Measurements from ENCODE around the gene TSC1. TPM values are rescaled to one million over a fixed set of nuclear protein-coding genes. Genes with fewer than 3 reads are reported as not detected.

TSC1 gene
- total RNA-seq, 2 experiments from 2014 or later: 20.7 to 23.2 TPM

DNA sequence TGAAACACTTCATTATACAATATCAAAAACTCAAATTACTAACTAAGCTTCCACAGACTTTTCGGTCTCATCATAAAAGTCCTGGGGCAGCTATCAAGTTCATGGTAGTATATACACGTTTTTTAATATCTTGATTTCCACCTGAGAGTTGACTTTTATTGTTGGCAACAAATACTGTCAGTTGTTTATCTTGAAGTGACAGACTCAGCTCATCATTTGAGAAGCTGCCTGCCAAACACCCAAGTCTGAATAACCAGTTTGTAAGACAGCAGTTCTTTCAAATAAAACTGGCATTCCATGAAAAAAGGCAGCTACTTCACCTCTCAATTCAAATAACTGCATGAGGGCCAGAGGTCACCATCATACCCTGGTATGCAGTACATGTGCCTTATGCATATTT is 35.1 kb downstream of the TSC1 start:
- no peaks in the 10 kb centered on the region for H3K9me3 Mint-ChIP-seq
- no peak overlapping the region for H3K27ac Mint-ChIP-seq
- no peak for ATAC-seq
- peaks cover 15% of the 10 kb centered on the region for H3K36me3 Mint-ChIP-seq (ENCODE audit: low read depth)
- no peak overlapping the region for H3K4me3 Mint-ChIP-seq
- ChIA-PET POLR2A (interaction anchor here (1.8 kb wide), 1 partner anchor 29 kb away, joined by 5 read pairs; no protein-coding TSS in a partner anchor), CTCF (interaction anchor here (0.8 to 2.4 kb wide), 5 partner anchors 8 to 64 kb away, joined by 3 to 7 read pairs (median 3); no protein-coding TSS in a partner anchor)
- TF ChIP-seq, protein P1, sequence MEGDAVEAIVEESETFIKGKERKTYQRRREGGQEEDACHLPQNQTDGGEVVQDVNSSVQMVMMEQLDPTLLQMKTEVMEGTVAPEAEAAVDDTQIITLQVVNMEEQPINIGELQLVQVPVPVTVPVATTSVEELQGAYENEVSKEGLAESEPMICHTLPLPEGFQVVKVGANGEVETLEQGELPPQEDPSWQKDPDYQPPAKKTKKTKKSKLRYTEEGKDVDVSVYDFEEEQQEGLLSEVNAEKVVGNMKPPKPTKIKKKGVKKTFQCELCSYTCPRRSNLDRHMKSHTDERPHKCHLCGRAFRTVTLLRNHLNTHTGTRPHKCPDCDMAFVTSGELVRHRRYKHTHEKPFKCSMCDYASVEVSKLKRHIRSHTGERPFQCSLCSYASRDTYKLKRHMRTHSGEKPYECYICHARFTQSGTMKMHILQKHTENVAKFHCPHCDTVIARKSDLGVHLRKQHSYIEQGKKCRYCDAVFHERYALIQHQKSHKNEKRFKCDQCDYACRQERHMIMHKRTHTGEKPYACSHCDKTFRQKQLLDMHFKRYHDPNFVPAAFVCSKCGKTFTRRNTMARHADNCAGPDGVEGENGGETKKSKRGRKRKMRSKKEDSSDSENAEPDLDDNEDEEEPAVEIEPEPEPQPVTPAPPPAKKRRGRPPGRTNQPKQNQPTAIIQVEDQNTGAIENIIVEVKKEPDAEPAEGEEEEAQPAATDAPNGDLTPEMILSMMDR (IDR thresholded peaks at IDR 0.05): no peak
- peaks cover 11% of the 10 kb centered on the region for H3K4me1 Mint-ChIP-seq (ENCODE audit: low read depth)
- H3K27me3 Mint-ChIP-seq: no peaks in the 10 kb centered on the region
- no peak for DNase-seq
- intact Hi-C loops (cut with micrococcal nuclease): no loop called here

DNA sequence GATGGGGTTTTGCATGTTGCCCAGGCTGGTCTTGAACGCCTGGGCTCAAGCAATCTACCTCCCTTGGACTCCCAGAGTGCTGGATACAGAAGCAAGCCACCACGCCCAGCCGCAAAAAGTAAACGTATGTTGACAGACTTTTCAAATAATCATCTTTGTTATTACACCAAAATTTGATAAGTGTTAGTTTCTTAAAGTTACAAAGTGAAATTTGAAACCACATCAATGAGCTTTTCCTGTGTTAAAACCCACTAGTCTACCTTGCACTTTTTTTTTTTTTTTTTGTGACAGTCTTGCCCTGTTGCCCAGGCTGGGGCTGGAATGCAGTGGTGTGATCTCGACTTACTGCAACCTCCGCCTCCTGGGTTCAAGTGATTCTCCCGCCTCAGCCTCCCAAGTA is 35.8 kb downstream of the TSC1 start:
- H3K4me3 Mint-ChIP-seq: no peak overlapping the region
- H3K36me3 Mint-ChIP-seq (ENCODE audit: low read depth): peaks cover 15% of the 10 kb centered on the region

DNA sequence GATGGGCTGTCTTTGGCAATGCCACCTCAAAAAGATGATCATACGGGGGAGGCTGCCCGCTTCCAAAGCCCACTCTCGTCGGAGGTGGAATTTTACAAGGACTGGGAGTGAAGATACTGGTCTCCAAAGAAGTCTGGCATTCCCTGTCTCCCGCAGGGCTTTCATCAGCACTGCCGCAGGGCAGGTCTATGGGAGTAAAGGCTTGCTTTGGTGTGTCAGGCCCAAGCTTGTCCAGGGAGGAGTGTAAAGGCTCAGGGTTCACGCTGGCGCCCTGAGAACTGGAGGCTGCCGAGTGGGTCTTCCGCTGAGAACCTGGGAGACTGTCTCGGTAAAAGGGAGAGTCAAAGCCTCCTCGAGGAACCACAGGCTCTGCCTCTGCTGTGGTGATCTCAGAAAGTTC is 38.7 kb downstream of the TSC1 start:
- TF ChIP-seq, protein P1 (IDR thresholded peaks at IDR 0.05): no peak
- DNase-seq (no peak), ATAC-seq (no peak)
- intact Hi-C loops (cut with micrococcal nuclease): no loop called here
- ChIA-PET CTCF (interaction anchor here (1.1 to 1.5 kb wide), 2 partner anchors 9 to 58 kb away, joined by 3 read pairs; no protein-coding TSS in a partner anchor), POLR2A (no interaction called here)
- H3K9me3 Mint-ChIP-seq: no peaks in the 10 kb centered on the region
- peaks cover 21% of the 10 kb centered on the region for H3K4me1 Mint-ChIP-seq (ENCODE audit: low read depth)
- H3K27me3 Mint-ChIP-seq: no peaks in the 10 kb centered on the region
- H3K36me3 Mint-ChIP-seq (ENCODE audit: low read depth): peaks cover 12% of the 10 kb centered on the region
- H3K4me3 Mint-ChIP-seq: no peak overlapping the region
- H3K27ac Mint-ChIP-seq: no peak overlapping the region

More for the DNA sequence above, 35.8 kb downstream of the TSC1 start:
- intact Hi-C loops (cut with micrococcal nuclease): no loop called here
- TF ChIP-seq, protein P1 (IDR thresholded peaks at IDR 0.05): no peak
- ChIA-PET POLR2A (interaction anchor here (1.8 kb wide), 1 partner anchor 28 kb away, joined by 5 read pairs; no protein-coding TSS in a partner anchor), CTCF (interaction anchor here (1.0 to 1.1 kb wide), 3 partner anchors 9 to 65 kb away, joined by 3 to 4 read pairs (median 3); no protein-coding TSS in a partner anchor)
- H3K27me3 Mint-ChIP-seq: no peaks in the 10 kb centered on the region
- H3K9me3 Mint-ChIP-seq: no peaks in the 10 kb centered on the region
- H3K4me1 Mint-ChIP-seq (ENCODE audit: low read depth): peaks cover 11% of the 10 kb centered on the region
- ATAC-seq: peak; percentile 20
- no peak for DNase-seq
- no peak overlapping the region for H3K27ac Mint-ChIP-seq

DNA sequence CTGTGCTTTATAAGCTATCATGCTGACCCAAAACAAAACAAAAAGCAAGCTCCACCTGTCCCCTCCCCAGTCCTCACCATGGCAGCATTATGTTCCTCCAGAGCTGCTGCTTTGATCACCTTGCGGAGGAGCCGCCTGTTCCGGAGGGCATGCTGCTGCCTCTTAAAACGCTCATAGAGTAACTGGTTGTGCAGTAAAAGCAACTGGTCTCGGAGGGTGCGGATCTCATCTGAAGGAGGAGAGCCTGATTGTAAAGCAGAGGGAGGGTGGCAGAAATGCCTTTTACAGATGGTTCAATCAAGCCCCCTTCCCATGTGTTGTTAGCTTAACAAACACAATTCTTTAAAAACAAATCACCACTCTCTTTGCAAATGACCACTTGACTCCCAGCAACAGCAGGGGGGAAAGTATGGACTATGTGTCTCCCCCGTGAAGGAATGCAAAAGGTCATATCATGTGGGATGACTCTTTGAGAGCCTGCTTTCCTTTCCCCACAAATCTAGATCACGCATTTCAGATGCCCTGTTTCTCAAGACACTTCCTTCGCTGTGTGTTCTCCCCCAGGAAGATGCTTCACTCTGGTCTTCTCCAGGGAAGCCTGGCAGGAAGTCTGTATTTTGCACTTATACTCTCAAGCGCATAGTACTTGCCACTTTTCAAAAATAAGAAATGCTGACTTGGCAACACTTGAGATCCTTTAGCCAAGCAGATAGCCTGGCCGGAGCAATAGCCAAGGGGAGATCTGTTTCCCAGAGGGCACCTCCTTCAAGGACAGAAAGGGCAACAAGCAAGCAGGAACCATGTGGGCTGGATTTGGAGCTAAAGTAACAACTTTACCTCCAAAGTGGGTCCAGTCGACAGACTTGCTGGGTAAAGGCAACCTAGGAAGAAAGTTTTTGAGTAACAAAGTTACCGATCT is 40.6 kb downstream of the TSC1 start:
- TF ChIP-seq, protein P1 (IDR thresholded peaks at IDR 0.05): no peak
- no peak for DNase-seq
- ATAC-seq: no peak
- POLR2A ChIA-PET: interaction anchor here (1.9 kb wide), 1 partner anchor 14 kb away, joined by 5 read pairs; no protein-coding TSS in a partner anchor
- H3K27ac Mint-ChIP-seq: no peak overlapping the region
- H3K9me3 Mint-ChIP-seq: no peaks in the 10 kb centered on the region
- intact Hi-C loops (cut with micrococcal nuclease): no loop called here
- H3K27me3 Mint-ChIP-seq: no peaks in the 10 kb centered on the region
- peaks cover 9% of the 10 kb centered on the region for H3K36me3 Mint-ChIP-seq (ENCODE audit: low read depth)
- H3K4me1 Mint-ChIP-seq (ENCODE audit: low read depth): peaks cover 17% of the 10 kb centered on the region
- CTCF ChIA-PET: interaction anchor here (1.1 to 3.0 kb wide), 8 partner anchors 14 to 212 kb away, joined by 3 to 34 read pairs (median 4); no protein-coding TSS in a partner anchor
- no peak overlapping the region for H3K4me3 Mint-ChIP-seq
